GM12891 (cell line): ENCODE data around the gene KLHL41.

Source experiments
- PAX5 ChIP-seq: IDR thresholded peaks from 2 replicates; pipeline ENCODE4 v1.6.1; 2011; ENCODE audit warnings: low read length, moderate library complexity, mild to moderate bottlenecking; ENCODE audit not compliant: insufficient read depth, severe bottlenecking
- POLR2A ChIP-seq: IDR thresholded peaks from 2 replicates; pipeline ENCODE4 v1.6.1; 2011; ENCODE audit warnings: low read depth, low read length, control low read depth
- POLR2AphosphoS5 ChIP-seq: IDR thresholded peaks from 2 replicates; pipeline ENCODE4 v1.6.1; 2011; ENCODE audit warnings: low read depth, low read length, control low read depth
- POU2F2 ChIP-seq: IDR thresholded peaks from 2 replicates; pipeline ENCODE4 v1.6.1; 2011; ENCODE audit warnings: low read depth, mild to moderate bottlenecking, control low read depth, low read length, moderate library complexity
- SPI1 ChIP-seq: IDR thresholded peaks from 2 replicates; pipeline ENCODE4 v1.6.1; 2011; ENCODE audit warnings: low read depth, low read length, control low read depth
- TAF1 ChIP-seq: IDR thresholded peaks from 2 replicates; pipeline ENCODE4 v1.6.1; 2011; ENCODE audit warnings: low read depth, low read length, control low read depth

GRCh38 chr2:169507698-169508097 lies 1.8 kb upstream of the KLHL41 start:
- no peak for TF ChIP-seq POLR2A
- no peak for TF ChIP-seq POLR2AphosphoS5
- TF ChIP-seq TAF1, result no peak
- no peak for TF ChIP-seq POU2F2
- no peak for TF ChIP-seq SPI1
- TF ChIP-seq PAX5, result no peak
